HG03097 (cell line): ENCODE results near the gene ZNF783.
"Not testable (repeated sequence)": the region's sequence is repeated elsewhere in the genome, so short reads cannot be mapped to it uniquely, and the experiment has no call there.

Experiments used
- ATAC-seq: cut with Tn5 transposase; IDR thresholded peaks from one replicate; pipeline ENCODE4 v1.9.1; 2021; ENCODE audit not compliant: unreplicated experiment, low FRiP score

Gene ZNF783

DNA sequence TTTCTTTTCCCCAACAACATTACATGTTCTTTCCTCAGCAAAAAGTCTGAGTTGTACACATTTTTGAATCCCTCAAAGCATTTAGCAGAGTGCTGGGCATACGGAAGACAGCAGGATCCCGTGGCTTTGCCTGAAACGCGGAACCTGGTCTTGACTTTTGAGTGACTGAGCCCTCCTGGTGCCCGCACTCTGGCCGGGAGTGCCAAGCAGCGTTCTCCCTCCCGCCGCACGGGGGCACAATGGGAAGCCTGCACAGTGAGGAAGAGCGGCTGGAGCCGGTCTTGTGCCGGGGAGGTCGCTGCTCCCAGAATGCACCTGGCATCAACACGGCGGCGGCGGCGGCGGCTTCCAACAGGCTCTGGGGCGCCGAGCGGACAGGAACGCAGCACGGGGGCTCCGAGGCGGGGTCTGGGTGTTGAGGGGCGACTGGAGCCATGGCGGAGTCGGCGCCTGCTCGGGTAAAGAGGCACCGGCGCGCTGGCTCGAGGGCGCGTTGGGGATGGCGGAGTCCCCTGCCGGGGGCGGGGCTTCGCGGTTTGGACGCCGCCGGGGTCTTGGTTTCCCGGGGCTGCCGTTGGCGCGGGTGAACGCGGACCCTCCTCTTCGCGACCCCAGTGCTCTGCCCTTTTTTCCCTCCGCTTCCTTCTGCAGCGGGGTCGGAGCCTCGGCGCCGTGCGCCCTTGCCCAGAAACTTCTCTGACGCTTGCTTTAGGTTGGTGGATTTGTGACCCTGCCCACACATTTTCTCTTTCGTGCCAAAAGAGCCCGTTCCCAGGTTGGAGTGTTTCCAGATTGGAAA is 22.5 kb upstream of the ZNF783 start, which contains the start of gene ZNF212:
TSS of gene ZNF212 (plus strand) at position 307 of the 799 bp plus-strand sequence. CDS start at position 435, 128 bp downstream.
- peak; percentile 100 for ATAC-seq

DNA sequence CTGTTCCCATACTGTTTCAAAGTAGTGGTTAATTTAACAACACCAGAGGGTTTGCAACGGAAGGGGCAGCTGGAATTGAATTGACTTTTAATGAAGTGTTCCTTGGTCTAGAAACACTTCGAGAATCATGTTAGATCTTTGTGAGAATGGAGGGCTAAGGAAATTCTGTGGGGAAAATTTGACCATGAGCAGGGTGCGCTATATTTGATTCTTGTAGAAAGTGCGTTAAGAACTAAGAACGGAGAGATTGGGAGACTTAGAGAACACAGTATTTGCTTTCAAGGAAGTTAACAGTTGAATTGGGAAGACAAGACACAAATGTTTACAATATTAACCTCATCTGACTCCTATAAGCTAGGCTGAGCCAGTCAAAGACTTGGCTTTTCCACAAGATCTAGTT is 21.4 kb upstream of the ZNF783 start:
- ATAC-seq = no peak

DNA sequence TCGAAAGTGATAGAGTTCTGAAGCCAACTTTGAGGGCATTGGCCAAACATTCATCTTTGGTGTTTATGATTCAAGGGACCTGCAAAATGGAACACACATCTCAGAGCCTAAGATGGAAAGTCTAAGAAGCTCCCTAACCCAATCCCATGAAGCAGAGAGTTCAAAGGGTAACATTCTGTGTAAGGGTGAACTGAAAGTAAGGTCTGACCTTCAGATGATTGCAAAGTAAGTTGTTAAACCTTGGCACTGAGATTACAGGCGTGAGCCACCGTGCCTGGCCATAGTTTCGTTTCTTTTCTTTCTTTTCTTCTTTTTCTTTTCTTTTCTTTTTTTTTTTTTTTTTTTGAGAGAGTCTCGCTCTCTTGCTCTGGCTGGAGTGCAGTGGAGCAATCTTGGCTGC is 20.3 kb upstream of the ZNF783 start:
- ATAC-seq = no peak

DNA sequence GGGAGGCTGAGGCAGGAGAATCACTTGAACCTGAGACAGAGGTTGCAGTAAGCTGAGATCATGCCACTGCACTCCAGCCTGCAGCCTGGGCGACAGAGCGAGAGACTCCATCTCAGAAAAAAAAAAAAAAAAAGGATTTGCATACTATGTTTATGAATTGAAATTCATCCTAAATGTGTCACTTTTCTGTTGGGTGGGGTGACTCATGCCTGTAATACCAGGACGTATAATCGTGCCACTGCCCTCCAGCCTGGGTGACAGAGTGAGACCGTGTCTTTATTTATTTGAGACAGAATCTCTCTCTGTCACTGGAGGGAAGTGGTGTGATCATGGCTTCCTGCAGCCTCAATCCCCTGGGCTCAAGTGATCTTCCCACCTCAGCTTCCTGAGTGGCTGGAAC is 16.8 kb upstream of the ZNF783 start:
- ATAC-seq = no peak

DNA sequence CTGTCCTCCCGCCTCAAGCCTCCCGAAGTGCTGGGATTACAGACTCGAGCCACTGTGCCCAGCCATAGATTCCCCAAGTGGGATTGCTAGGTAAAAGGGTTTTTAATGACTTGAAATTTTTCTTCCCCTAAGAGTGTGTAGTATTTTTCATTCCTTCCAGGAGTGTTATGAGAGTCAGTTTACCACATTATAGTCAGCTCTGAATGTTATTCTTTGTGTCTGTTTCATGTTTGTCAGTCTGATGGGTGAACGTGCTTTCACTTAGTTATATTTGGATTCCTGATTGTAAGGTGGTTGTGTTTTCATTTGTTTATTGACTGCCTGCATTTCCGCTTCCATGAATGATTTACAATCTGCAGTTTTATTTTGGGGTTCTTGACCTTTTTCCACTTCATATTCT is 16.3 kb upstream of the ZNF783 start:
- no peak for ATAC-seq

DNA sequence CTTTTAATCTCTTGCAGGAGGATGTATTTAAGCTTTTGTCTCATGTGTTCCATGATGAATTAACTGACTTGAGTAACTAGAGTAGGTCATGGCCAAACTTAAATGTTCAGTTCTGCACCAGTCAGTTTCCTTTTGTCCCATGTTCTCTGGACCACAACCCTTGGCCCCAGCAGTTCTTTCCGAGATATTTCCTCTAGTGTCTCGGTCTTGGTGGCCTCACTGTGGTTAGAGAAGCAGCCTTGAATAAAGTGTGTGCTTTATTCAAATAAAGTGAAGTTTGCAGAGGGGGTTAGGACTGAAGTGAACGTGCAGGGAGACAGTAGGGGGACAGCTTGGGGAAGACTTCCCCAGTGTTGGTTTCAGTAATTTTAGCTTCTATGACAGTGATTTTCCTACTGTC is 13.2 kb upstream of the ZNF783 start:
- ATAC-seq = no peak

DNA sequence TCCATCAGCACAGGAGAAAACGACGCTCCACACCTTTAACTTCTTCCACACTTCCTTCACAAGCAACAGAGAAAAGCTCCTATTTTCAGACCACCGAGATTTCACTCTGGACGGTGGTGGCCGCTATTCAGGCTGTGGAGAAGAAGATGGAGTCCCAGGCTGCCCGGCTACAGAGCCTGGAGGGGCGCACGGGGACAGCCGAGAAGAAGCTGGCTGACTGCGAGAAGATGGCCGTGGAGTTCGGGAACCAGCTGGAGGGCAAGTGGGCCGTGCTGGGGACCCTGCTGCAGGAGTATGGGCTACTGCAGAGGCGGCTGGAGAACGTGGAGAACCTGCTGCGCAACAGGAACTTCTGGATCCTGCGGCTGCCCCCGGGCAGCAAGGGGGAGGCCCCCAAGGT is 11.8 kb upstream of the ZNF783 start:
- not testable (repeated sequence) for ATAC-seq

DNA sequence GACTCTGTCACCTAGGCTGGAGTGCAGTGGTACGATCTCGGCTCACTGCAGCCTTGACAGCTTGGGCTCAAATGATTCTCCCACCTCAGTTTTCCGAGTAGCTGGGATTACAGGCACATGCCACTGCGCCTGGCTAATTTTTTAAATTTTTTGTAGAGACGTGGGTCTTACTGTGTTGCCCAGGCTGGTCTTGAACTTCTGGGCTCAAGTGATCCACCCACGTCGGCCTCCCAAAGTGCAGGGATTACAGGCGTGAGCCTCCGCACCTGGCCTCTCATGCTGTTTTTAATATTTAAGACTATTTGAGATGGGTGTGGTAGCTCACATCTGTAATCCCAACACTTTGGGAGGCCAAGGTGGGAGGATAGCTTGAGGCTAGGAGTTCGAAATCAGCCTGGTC is 10.5 kb upstream of the ZNF783 start:
- not testable (repeated sequence) for ATAC-seq

DNA sequence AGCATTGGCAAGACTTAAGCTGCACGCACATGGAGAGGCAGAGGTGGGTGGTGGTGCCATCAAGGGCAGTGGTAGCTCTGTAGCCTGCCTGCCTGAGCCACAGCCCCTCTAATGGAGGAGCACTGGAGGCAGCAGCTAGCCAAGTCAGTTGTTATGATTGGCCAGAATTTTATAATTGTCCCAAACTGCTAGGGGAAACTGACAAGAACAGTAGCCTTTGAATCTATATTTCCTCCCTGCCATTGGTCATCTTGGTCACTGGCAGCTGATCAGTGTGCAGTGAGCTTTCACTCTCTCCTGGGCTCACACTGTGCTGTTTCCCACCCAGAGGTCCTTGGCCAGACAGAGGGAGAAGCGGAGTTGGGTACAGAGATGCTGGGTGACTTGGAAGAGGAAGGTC is 9.6 kb upstream of the ZNF783 start:
- ATAC-seq = no peak

DNA sequence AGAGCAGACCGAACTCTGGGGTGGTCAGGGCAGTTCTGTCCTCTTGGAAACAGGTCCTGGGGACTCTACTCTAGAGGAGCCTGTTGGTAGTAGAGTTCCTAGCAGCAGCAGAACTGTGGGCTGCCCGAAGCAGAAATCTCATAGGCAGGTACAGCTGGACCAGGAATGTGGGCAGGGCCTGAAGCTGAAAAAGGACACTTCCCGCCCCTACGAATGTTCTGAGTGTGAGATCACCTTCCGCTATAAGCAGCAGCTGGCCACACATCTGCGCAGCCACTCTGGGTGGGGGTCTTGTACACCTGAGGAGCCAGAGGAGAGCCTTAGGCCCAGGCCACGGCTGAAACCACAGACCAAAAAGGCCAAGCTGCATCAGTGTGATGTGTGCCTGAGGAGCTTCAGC is 8.3 kb upstream of the ZNF783 start:
- no peak for ATAC-seq

DNA sequence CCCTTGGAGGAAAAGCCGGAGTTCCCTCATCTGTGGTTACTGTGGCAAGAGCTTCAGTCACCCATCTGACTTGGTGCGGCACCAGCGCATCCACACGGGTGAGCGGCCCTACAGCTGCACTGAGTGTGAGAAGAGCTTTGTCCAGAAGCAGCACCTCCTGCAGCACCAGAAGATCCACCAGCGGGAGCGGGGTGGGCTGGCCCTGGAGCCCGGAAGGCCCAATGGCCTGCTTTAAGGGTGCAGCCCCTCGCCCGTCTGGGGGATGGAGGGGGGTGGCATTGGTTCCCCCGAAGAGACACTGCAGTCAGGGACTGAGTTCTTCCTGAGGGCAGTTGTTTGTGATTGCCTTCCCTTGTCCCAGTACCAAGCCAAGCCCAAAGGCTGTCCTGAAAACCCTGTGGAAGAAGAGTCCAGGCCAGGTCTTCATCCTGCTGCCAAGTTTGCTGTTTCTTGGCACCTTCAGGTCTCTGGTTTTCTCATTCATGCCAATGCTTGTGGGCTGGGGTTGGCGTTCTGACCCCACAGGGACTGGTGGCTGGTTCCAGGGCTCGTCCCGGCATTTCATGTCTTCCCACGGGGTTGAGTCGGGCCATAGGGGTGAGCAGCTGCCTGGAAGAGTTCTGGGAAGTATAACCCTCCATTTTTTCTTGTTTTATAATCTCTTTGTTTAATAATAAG is 7.7 kb upstream of the ZNF783 start:
- ATAC-seq = no peak

DNA sequence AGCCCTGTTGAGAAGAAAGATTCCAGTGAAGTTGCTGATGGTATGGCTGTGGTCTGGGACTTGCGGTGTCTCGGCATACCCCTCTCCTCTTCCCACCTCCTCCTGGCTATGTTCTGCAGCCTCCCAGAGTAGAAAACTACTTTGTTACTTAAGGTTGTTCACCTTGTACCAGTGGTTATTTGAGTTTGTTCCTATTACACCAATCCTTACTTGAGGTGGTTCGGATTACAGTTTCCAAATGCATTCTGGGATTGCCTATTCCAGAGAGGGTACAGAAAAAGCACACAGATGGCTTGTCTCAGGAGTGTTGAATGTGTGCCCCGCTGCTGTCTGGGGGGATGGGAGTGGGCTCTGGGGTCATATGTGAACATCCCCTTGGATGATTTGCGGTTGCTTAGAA is 6.8 kb upstream of the ZNF783 start:
- ATAC-seq = no peak

DNA sequence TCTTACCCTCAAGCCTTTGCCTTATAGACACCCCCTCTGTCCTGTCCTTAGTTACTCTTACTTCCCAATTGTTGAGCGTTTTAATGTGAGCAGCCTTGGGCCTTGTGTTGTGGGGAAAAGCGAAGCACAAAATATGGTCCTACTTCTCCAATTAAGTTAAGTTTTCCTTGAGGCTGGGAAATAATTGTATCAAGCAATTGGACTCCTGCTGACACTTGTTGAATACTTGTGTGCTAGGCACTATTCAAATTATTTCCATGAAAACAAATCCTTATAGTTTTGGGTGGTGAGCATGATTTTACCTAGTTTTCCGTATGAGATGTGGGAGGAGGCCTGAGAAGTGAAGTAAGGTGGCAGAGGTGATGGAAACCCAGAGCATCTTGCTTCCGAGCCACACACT is 5.4 kb upstream of the ZNF783 start:
- ATAC-seq = no peak

DNA sequence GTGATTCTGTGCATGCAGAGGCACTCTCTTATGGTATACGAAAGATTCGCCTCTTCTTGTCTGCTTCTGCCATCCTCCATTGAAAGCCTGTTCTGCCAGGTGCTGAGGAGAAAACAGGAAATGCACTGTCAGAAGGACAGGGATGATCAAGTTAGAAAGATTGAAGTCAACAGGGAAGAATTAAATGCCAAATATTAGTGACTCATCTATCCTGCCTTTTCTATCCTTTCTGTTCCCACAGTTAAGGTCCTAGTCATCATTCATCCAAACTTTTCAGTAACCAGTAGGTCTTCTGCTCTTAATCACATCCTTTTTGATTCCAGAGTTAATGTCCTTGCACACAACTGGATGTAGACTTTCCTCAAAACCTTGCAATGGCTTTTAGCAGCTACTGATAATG is 4.8 kb upstream of the ZNF783 start:
- no peak for ATAC-seq

DNA sequence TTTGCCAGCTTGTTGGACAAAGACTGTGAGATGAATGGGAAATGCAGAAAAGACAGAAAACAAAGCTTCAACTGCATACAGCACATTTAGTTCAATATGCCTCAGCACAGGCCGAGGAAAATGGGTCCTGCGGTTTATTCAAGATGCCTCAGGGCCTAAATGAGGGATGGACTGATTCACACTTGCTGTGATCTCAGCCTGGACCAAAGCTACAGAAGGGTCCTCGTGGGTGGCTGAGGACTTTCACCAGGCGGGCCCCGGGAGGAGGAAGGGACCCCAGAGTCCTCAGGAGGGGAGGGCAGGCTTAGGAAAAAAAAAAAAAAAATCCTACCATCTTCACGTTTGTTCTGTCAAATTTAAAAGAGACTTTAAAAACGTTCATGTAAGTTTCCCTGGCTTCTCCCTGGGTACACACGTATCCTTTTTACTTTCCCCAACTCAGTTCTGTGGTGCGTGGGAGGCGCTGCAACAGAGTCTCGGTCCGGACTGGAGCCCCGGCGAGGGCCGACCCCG is 624 bp upstream of the ZNF783 start:
- ATAC-seq = peak; percentile 8

DNA sequence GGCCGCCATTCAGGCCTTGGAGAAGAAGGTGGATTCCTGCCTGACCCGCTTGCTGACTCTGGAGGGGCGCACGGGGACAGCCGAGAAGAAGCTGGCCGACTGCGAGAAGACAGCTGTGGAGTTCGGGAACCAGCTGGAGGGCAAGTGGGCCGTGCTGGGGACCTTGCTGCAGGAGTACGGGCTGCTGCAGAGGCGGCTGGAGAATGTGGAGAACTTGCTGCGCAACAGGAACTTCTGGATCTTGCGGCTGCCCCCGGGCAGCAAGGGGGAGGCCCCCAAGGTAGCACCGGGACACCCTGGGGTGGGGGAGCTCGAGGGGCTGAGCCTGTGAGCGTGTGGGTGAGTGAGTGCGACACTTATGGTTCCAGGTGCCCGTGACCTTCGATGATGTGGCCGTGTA is 4.5 kb downstream of the ZNF783 start:
- ATAC-seq = no peak

DNA sequence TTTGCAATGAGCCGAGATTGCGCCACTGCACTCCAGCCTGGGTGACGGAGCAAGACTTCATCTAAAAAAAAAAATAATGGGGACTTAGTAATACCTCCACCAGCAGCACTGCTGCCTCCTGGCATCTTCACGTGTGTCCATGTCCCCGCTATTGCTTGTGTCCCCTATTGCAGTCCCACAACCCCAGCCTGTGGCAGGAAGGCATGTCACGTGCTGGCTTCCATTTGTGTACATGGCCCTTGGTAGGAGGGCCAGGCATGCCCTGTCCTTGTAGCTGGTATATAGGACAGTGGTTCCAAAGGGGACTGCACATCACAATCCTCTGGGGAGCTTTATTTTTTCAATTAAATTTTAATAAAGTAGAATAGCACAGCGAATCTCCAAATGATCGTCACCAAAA is 5.7 kb downstream of the ZNF783 start:
- ATAC-seq = no peak

DNA sequence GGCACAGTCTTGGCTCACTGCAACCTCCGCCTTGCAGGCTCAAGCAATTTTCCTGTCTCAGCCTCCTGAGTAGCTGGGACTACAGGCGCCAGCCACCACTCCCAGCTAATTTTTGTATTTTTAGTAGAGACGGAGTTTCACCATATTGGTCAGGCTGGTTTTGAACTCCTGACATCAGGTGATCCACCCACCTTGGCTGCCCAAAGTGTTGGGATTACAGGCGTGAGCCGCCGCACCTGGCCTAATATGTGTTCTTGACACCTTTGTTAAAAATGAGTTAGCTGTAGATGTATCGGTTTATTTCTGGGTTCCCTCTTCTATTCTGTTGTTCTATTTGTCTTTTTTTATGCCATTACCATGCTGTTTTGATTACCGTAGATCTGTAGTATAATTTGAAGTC is 12.4 kb downstream of the ZNF783 start:
- ATAC-seq = not testable (repeated sequence)

DNA sequence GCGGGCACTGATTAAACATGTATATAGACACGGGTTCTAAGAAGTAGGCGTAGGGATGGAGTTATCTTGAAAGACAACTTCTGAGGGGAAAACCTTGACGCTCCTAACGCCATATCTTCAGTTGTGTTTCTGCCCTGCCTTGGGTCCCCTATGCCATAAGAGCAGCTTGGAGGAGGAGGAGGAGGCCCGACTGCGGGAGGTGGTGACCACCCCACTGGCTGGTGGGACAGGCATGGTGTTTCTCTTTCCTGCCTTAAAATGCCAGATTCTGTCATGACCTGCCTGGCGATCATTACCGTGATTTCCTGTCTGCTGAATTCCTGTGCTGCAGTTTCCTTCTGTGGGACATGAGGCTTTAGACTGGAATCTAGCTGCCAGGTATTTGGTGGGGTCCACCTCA is 15.9 kb downstream of the ZNF783 start:
- no peak for ATAC-seq

DNA sequence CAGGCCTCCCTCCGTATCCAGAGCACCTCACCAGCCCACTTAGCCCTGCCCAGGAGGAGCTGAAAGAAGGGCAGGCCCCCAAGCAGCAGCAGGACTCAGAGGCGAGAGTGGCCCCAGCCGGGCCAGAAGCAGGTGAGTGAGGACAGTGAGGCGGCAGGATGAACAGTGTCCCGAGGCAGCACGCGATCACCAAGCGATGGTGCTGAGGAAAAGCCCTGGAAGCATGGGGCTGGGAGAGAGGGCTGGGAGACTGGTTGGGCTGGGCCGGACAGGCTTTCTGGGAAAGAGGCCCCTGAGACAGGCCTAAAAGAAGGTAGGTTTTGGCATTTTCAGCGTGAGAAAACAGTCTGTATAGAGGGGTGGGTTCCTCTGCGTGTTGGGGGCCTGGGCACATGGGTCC is 16.4 kb downstream of the ZNF783 start:
- ATAC-seq = no peak

DNA sequence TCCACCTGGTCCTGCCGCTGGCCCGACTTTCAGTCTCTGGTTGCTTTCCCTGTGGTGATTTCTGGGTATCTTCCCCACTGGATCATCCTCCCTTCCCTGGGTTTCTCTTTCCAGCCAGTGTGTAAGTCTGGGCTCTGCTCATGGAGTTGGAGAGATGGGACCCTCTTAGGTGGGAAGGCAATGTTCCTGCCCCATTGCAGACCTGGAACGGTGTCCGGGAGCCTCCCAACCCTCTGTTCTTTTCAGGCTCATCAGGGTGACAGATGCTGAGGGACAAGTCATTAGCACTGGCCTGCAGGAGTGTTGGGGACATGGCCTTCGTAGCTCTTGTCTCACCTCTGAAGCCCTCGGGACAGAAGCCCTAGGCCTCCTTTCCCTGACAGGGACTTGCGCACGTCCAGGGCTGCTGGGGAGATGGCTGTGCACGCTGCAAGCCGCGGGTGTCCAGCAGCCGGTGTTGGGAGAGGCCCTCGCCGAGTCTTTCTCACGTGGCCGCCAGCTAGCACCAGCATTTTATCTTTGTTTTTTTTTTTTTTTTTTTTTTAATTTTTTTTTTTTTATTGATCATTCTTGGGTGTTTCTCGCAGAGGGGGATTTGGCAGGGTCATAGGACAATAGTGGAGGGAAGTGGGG is 17.2 kb downstream of the ZNF783 start:
- no peak for ATAC-seq

DNA sequence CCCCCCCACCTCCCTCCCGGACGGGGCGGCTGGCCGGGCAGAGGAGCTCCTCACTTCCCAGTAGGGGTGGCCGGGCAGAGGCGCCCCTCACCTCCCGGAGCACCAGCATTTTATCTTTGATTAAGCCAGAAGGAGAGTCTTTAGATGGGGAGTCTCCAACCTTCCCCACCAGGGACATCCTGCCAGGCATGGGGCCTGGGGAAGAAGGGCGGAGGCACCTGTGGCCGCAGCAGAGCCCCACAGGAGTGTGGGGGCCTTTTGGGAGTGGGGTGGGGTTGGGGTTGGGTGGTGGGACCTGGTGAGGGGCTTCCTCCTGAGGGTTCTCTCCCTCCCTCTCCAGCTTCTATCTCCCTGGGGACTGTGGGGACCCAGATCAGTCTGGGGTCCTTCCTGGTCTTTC is 18.2 kb downstream of the ZNF783 start:
- no peak for ATAC-seq
